NCI-H1417 treated with DMSO at 0.1 percent for 48 hours (cell line): ENCODE measurements around the gene ATP2A2.

Experiments used
- DNase-seq: peaks from one replicate; lab custom pipeline; 2025; lab: John Stamatoyannopoulos, UW

The ATP2A2 gene

DNA sequence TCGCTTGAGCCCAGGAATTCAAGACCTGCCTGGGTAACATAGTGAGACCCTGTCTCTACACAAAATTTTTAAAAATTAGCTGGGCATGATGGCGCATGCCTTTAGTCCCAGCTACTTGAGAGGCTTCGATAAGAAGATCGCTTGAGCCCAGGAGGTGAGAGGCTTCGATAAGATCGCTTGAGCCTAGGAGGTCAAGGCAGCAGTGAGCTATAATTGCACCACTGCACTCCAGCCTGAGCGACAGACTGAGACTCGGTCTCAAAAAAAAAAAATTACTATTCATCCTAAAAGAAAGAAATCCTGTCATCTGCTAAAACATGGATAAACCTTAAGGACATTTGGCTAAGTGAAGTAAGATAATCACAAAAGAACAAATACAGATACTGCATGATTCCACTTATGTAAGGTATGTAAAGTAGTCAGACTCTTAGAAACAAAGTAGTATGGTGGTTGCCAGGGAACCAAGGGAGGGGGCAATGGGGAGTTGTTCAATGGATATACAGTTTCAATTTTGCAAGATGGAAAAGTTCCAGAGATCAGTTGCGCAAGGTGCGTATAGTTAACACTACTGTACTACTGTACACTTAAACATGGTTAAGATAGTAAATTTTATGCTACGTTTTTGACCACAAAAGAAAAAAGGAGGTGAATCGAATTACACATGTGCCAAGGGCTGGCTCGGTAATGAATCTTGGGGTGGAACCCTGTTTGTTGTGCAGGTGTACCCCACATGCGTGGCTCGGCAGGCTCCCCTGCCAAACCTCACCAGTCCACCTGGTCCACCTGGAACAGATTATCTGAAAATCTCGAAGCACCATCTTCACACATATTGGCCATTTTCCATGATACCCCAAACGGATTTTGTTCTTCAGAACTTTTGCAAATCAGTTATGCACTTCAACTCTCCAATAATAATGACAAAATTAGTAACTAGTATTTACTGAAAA, 18.3 kb upstream of the ATP2A2 start:
- DNase-seq = no peak

GRCh38 chr12:110266381-110266960, 14.6 kb upstream of the ATP2A2 start:
- DNase-seq = no peak

GRCh38 chr12:110266980-110267620, 13.9 kb upstream of the ATP2A2 start:
- no peak for DNase-seq

DNA sequence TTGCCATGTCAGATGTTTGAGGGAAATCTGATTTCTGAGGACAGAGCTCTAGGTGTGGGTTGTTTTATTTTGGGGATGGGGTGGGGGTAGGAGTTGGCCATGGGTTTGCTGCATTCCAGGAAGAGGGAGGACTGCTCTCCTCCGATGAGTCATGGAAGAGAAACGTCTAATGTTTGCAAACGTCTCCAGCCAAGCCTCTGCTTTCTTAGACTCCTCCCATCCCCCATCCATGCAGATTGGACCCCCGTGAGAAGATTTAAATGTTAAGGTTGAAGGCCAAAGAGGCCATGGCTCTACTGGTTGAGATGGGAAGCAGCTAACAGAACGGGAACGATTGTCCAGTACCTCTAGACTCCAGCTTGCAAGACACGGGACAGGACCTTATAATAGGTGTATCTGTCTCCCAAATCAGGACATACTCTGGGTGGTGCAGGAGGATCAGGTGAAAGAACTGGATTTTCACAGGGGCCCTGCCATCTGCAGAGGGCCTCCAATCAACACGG, 11.4 kb upstream of the ATP2A2 start:
- DNase-seq = no peak

- DNase-seq = no peak
These were observed 10.7 kb upstream of the ATP2A2 start for GRCh38 chr12:110270125-110270962.

DNA sequence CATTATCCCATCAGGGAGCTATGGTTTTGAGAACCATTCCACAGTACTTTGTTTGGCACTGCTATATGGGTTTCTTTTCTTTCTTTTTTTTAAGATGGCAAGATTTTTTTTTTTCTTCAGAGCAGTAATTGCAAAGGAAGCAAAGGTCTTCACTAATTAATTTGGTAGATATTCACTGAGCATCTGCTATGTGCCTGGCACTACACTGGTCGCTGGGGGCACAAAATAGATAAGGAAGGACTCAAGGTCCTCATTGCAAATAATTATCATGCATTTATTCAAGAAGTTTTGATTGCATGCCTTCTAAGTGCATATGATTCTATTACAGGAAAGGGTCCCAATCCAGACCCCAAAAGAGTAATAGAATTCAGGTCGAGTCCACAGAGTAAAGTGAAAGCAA, 10.0 kb upstream of the ATP2A2 start:
- no peak for DNase-seq

- DNase-seq = no peak
These were observed 3.4 kb upstream of the ATP2A2 start for GRCh38 chr12:110277530-110278254.

DNA sequence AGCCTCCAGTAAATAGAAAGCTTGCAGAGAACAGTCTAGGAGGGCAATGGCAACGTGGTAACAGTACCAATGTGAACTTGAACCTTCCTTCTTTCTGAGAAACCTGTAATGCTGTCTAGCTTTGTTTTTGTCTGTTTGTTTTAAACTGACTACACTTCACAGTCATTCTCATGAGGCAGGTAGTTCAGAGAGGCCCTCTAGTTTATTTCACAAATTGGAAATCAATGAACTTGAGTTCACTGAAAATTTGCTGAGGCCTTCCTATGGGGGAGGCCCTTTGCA, 2.9 kb upstream of the ATP2A2 start:
- DNase-seq = no peak

GRCh38 chr12:110279566-110280375, 1.3 kb upstream of the ATP2A2 start:
- DNase-seq = no peak

GRCh38 chr12:110280392-110280778, 662 bp upstream of the ATP2A2 start:
- DNase-seq = no peak

DNA sequence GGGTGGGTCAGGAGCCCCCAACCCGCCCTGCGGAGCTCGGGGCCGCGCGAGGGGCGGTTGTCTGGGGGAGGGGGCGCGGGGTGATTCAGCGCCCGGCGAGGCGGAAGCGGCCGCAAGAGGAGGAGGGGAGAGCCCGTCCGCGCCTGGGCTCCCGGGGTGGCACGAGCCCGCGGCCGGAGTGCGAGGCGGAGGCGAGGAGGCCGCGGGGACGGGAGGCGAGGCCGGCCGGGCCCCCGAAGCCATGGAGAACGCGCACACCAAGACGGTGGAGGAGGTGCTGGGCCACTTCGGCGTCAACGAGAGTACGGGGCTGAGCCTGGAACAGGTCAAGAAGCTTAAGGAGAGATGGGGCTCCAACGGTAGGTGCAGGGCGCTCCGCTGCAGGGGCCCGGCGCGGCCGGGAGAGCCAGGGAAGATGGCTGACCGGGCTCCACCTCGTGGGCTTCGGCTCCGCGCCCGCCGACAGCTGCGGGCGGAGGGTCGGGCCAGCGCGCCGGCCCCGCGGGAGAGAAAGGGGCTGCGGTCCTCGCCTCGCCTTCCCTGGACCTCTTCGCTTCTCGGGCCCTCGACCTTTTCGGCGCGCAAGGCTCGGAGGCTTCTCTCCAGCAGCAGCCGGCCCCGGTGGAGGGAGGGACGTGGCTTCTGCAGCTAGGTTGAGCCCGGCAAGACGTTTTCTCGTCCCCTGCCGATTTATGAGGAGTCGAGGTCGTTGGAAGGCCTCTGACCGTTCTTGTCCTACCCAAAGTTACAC, 677 bp downstream of the ATP2A2 start:
- no peak for DNase-seq

DNA sequence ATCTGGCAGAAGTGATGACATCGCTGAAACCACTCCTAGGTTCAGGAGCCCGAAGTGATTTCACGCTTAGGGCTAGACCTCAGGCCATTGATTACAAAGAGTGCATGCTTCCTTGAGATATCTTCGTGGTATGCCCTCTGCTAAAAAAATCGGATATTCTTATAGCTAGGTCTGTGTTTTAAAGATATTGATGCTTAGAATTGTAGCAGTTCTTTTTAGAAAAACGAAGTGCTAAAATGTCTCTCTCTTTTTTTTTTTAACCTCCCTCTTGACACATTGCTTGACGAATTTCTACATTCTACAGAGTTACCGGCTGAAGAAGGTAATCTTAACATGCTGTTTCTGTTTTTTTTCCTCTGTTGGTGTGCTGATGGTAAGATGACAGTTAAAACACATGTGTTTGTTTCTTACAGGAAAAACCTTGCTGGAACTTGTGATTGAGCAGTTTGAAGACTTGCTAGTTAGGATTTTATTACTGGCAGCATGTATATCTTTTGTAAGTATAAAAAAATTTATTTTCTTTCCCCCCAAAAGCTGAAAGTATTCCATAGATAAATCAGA, 1.3 kb downstream of the ATP2A2 start:
- DNase-seq = no peak

DNA sequence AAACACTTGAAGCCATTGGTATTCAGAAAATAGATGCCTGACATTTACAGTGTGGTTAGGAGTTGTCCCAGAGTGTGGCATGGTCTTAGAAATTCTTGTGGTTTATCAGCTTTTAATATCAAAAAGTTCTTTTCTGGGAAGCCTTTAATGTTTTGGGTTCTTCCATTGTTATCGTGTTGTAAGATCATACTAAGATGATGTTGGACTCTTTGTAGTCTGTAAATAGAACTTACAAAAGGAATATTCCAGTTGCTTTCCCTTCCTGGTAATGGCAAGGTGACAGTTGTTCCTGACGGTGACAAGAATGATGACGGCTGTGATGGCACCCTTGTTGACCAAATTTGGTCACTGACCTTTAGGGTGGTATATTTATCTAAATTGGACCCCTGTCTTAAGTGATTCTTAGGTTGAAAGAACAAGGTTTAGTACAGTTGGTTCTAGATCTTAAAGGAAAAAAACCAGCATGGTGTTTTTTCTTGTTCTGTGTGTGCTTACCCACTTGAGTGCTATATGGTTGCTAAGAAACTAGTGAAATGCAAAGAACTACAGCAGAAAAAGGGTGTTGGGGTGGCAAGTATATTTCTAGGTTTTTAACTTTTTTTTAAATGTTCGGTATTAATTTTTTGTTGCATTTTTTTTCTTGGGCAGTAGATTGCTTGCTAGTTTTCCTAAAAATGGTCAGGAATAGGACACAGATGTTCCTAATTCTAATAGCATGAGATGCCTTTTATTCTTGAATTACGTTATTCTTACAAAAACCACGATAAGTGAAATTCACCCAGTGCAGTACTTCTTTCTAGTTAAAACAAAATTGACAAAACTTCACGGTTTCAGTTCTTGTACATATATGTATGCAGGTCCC, 2.1 kb downstream of the ATP2A2 start:
- no peak for DNase-seq

GRCh38 chr12:110284597-110284996, 3.5 kb downstream of the ATP2A2 start:
- DNase-seq = no peak

GRCh38 chr12:110286623-110287022, 5.6 kb downstream of the ATP2A2 start:
- no peak for DNase-seq

GRCh38 chr12:110287986-110288385, 6.9 kb downstream of the ATP2A2 start:
- DNase-seq = no peak

DNA sequence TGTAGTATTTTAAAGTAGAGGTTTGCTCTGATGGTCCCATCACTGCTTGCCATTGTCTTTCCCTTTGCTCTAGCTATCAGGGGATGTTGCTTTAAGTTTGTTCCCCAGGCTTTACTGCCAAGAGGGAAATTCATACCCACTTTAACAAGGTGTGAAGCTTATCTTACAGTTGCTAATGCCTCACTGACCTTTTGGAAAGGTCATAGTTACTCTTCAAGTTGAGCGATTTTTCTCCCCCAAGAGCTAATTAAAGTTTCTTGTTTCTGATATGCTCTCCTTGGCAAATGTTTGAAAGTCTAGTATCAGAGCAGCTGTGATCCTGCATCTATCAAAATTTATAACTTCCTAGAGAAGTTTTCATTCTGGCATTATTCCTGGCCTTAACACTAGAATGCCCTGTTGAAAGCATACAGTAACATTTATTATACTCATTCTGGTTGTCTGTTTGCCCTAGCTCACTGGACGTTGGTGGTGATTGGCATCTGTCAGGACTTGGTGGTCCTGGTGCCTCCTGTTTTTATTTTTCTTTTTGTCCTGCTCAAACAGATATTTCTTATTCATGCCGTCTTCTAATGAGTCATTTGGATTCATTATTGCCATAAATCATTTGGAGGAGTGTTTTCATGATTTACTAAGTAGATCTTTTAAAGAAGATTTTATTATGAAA, 8.1 kb downstream of the ATP2A2 start:
- no peak for DNase-seq

GRCh38 chr12:110289711-110290078, 8.6 kb downstream of the ATP2A2 start:
- DNase-seq = no peak
